Activated CD8-positive, alpha-beta T cell treated with anti-CD3 and anti-CD28 coated beads for 36 hours (primary cell): ENCODE data around the gene TRIP10. TPM values are rescaled to one million over a fixed set of nuclear protein-coding genes. Genes with fewer than 3 reads are reported as not detected.

Experiments
- ATAC-seq: fragments of 200-7000 bp; cut with Tn5 transposase; one replicate; pipeline ENCODE4 v1.10.0; 2021; ENCODE audit warnings: mild to moderate bottlenecking, moderate library complexity
- CTCF ChIA-PET: fragments of 350-600 bp; sonication (Branson Sonifier 250); formaldehyde crosslinking; loops from one replicate; lab custom pipeline; 2021; ENCODE audit warnings: antibody characterized with exemption; lab: Charles Lee
- POLR2A ChIA-PET: fragments of 350-600 bp; sonication (Branson Sonifier 250); formaldehyde crosslinking; loops from one replicate; lab custom pipeline; 2021; ENCODE audit warnings: antibody characterized with exemption; lab: Charles Lee
- DNase-seq: peaks from one replicate; pipeline ENCODE4 v3.0.0-alpha.2; 2020
- H3K27ac Mint-ChIP-seq: one replicate; pipeline ENCODE4 v1.8.0; 2021; ENCODE audit warnings: mild to moderate bottlenecking, mixed read lengths
- H3K27me3 Mint-ChIP-seq: one replicate; pipeline ENCODE4 v1.8.0; 2021; ENCODE audit warnings: mixed read lengths
- H3K36me3 Mint-ChIP-seq: one replicate; pipeline ENCODE4 v1.8.0; 2021; ENCODE audit warnings: low read depth, mixed read lengths
- H3K4me1 Mint-ChIP-seq: one replicate; pipeline ENCODE4 v1.8.0; 2021; ENCODE audit warnings: low read depth, mixed read lengths
- H3K4me3 Mint-ChIP-seq: one replicate; pipeline ENCODE4 v1.8.0; 2021; ENCODE audit warnings: mild to moderate bottlenecking, moderate library complexity, mixed read lengths
- H3K9me3 Mint-ChIP-seq: one replicate; pipeline ENCODE4 v1.8.0; 2021; ENCODE audit warnings: mixed read lengths
- CTCF ChIP-seq: fragments of 200-600 bp; IDR thresholded peaks from one replicate; pipeline ENCODE4 v1.8.0; 2022; ENCODE audit warnings: antibody characterized with exemption, mild to moderate bottlenecking
- intact Hi-C: fragments of 100-400 bp; cut with micrococcal nuclease; formaldehyde crosslinking; loops from one replicate; pipeline ENCODE4 v1.10.0; 2022
- total RNA-seq, 2 experiments: library from RNA; stranded (reverse); gene quantifications; one replicate each; pipeline ENCODE4 v1.2.3, GENCODE V29; 2021

The TRIP10 gene
- total RNA-seq, 2 experiments from 2014 or later, result 33.8 to 34.3 TPM

GRCh38 chr19:6699935-6700334 lies 39.5 kb upstream of the TRIP10 start:
- no peak for ATAC-seq
- intact Hi-C loops, result no loop called here
- H3K27ac Mint-ChIP-seq, result no peak overlapping the region
- no peak for DNase-seq
- ChIA-PET POLR2A (no interaction called here), CTCF (no interaction called here)
- no peak for TF ChIP-seq CTCF
- H3K9me3 Mint-ChIP-seq, result no peaks in the 10 kb centered on the region
- H3K4me1 Mint-ChIP-seq, result peaks cover 6% of the 10 kb centered on the region
- H3K4me3 Mint-ChIP-seq, result no peak overlapping the region
- H3K27me3 Mint-ChIP-seq, result no peaks in the 10 kb centered on the region
- no peaks in the 10 kb centered on the region for H3K36me3 Mint-ChIP-seq

GRCh38 chr19:6700586-6701316 lies 38.7 kb upstream of the TRIP10 start:
- DNase-seq, result no peak
- Mint-ChIP-seq H3K9me3 (no peaks in the 10 kb centered on the region), H3K27me3 (no peaks in the 10 kb centered on the region), H3K4me3 (no peak overlapping the region), H3K4me1 (peaks cover 6% of the 10 kb centered on the region), H3K27ac (no peak overlapping the region), H3K36me3 (no peaks in the 10 kb centered on the region)
- POLR2A ChIA-PET, result no interaction called here
- ATAC-seq, result no peak
- intact Hi-C loops, result no loop called here
- CTCF ChIA-PET, result no interaction called here
- no peak for TF ChIP-seq CTCF

- no peak for TF ChIP-seq CTCF
- H3K36me3 Mint-ChIP-seq, result no peaks in the 10 kb centered on the region
- H3K27ac Mint-ChIP-seq, result no peak overlapping the region
- ATAC-seq (no peak), DNase-seq (no peak)
- ChIA-PET CTCF (no interaction called here), POLR2A (no interaction called here)
- H3K9me3 Mint-ChIP-seq, result no peaks in the 10 kb centered on the region
- no peak overlapping the region for H3K4me3 Mint-ChIP-seq
- intact Hi-C loops, result no loop called here
- peaks cover 19% of the 10 kb centered on the region for H3K27me3 Mint-ChIP-seq
- peaks cover 11% of the 10 kb centered on the region for H3K4me1 Mint-ChIP-seq
Measured at GRCh38 chr19:6705931-6706632, 33.4 kb upstream of the TRIP10 start.

- DNase-seq (no peak), ATAC-seq (peak; percentile 13)
- intact Hi-C loops, result no loop called here
- peaks cover 11% of the 10 kb centered on the region for H3K4me1 Mint-ChIP-seq
- no peak overlapping the region for H3K4me3 Mint-ChIP-seq
- no peak for TF ChIP-seq CTCF
- ChIA-PET CTCF (no interaction called here), POLR2A (no interaction called here)
- no peaks in the 10 kb centered on the region for H3K36me3 Mint-ChIP-seq
- H3K9me3 Mint-ChIP-seq, result no peaks in the 10 kb centered on the region
- H3K27ac Mint-ChIP-seq, result no peak overlapping the region
- peaks cover 21% of the 10 kb centered on the region for H3K27me3 Mint-ChIP-seq
Measured at GRCh38 chr19:6706633-6706958, 32.9 kb upstream of the TRIP10 start.

GRCh38 chr19:6707011-6707657 lies 32.3 kb upstream of the TRIP10 start:
- Mint-ChIP-seq H3K4me1 (peaks cover 11% of the 10 kb centered on the region), H3K27me3 (peaks cover 21% of the 10 kb centered on the region), H3K27ac (no peak overlapping the region), H3K36me3 (no peaks in the 10 kb centered on the region), H3K4me3 (no peak overlapping the region), H3K9me3 (no peaks in the 10 kb centered on the region)
- CTCF ChIA-PET, result no interaction called here
- intact Hi-C loops, result no loop called here
- no peak for TF ChIP-seq CTCF
- no peak for ATAC-seq
- DNase-seq, result no peak
- POLR2A ChIA-PET, result interaction anchor here (1.2 kb wide), 1 partner anchor 18 kb away, joined by 3 read pairs; no protein-coding TSS in a partner anchor
